GM13976 (cell line): ENCODE results near the gene ACP3.

Experiments used
- DNase-seq: peaks from one replicate; pipeline ENCODE4 v3.0.0; 2012; ENCODE audit warnings: low spot score
- in situ Hi-C: fragments of 300-500 bp; cut with MboI; formaldehyde crosslinking; loops from one replicate; pipeline ENCODE4 v1.12.0; 2022; ENCODE audit warnings: low sequenced_read_pairs, mixed read lengths, inconsistent platforms; ENCODE audit not compliant: unreplicated experiment
- TF ChIP-seq, protein P1 (sequence below): IDR thresholded peaks from 2 replicates; pipeline ENCODE4 v1.5.1; 2012; ENCODE audit warnings: borderline replicate concordance, mild to moderate bottlenecking; ENCODE audit not compliant: insufficient read depth; ENCODE audit errors: extremely low read depth, missing control alignments, control extremely low read depth

ACP3 gene

GRCh38 chr3:132311841-132312240 lies 5.4 kb upstream of the ACP3 start:
- TF ChIP-seq, protein P1, sequence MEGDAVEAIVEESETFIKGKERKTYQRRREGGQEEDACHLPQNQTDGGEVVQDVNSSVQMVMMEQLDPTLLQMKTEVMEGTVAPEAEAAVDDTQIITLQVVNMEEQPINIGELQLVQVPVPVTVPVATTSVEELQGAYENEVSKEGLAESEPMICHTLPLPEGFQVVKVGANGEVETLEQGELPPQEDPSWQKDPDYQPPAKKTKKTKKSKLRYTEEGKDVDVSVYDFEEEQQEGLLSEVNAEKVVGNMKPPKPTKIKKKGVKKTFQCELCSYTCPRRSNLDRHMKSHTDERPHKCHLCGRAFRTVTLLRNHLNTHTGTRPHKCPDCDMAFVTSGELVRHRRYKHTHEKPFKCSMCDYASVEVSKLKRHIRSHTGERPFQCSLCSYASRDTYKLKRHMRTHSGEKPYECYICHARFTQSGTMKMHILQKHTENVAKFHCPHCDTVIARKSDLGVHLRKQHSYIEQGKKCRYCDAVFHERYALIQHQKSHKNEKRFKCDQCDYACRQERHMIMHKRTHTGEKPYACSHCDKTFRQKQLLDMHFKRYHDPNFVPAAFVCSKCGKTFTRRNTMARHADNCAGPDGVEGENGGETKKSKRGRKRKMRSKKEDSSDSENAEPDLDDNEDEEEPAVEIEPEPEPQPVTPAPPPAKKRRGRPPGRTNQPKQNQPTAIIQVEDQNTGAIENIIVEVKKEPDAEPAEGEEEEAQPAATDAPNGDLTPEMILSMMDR, result no peak
- no peak for DNase-seq
- in situ Hi-C loops, result no loop called here

GRCh38 chr3:132315851-132316250 lies 1.4 kb upstream of the ACP3 start:
- TF ChIP-seq, protein P1, result no peak
- in situ Hi-C loops, result no loop called here
- DNase-seq, result no peak

GRCh38 chr3:132318451-132318850 lies 1.2 kb downstream of the ACP3 start:
- TF ChIP-seq, protein P1, result no peak
- in situ Hi-C loops, result no loop called here
- DNase-seq, result no peak

DNA sequence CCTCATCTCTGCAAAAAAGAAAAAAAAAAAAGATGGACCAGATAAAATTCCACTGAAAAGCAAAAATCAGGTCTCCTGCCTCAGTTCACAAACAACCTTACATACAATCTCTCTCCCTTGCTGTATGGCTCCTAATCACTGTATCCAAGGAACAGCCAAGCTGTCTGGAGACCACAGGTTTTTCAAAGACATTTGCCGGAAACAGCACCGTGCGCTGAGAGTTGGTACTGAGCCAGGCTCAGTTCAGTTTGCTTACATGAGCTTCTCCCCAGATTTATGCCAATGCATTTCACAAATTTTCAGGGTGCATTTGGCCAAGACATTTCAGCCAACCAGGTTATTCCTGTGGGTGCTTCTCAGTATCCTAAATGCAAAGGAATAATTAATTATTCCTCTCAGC lies 4.1 kb downstream of the ACP3 start:
- TF ChIP-seq, protein P1, result no peak
- no peak for DNase-seq

GRCh38 chr3:132325103-132325606 lies 7.9 kb downstream of the ACP3 start:
- TF ChIP-seq, protein P1, result no peak
- DNase-seq, result no peak
- in situ Hi-C loops, result no loop called here

More for the DNA sequence above, 4.1 kb downstream of the ACP3 start:
- in situ Hi-C loops, result no loop called here

- TF ChIP-seq, protein P1, result no peak
- in situ Hi-C loops, result no loop called here
- no peak for DNase-seq
Observed at GRCh38 chr3:132325634-132326033, 8.4 kb downstream of the ACP3 start.
